Measurements from ENCODE around the gene BRSK2.
"Not testable (repeated sequence)": the region's sequence is repeated elsewhere in the genome, so short reads cannot be mapped to it uniquely, and the experiment has no call there.

The BRSK2 gene

GRCh38 chr11:1408346-1408745 lies 18.6 kb downstream of the BRSK2 start:
- no peak for DNase-seq (ENCODE audit: low read depth)
- H3K4me3 ChIP-seq (ENCODE audit: low read depth, low read length): no peak overlapping the region
- TF ChIP-seq CTCF (IDR thresholded peaks at IDR 0.05; ENCODE audit: low read depth, low read length, missing control alignments): no peak

DNA sequence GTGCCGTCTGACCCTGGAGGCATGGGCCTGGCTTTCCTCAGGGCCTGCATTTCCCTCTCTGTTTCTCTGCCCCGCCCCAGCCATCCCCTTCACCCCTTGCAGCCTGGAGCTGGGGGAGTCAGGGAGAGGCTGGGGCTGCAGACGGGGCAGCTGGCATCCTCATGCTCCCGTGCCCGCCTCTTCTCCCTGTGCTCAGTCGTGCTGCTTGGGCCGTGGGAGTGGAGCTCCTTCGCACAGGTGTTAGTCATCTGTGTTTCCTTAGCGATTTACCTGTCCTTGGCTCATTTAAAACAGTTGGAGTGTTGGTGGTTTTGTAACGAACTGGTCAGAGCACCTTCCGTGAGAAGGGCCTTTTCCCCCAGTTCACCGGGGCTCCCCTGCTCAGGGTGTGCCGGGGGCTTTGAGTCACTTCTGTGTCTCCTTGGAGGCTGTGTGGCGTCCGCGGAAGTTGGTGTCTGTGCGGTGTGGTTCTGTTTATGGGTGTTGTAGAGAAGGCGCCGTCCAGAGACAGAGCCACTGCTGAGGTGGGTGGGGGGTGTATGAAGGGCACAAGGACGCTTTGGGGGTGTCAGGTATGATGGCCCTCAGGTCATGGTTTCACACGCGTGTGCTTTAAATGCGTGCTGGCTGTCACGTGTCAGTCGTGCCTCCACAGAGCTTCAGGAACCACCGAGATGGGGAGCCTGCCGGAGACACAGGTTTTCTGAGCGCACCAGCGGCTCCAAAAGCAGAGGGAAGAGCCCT lies 19.5 kb downstream of the BRSK2 start:
- no peak for TF ChIP-seq CTCF (IDR thresholded peaks at IDR 0.05; ENCODE audit: low read depth, low read length, missing control alignments)
- no peak for DNase-seq (ENCODE audit: low read depth)

GRCh38 chr11:1409852-1410125 lies 20.1 kb downstream of the BRSK2 start:
- DNase-seq (ENCODE audit: low read depth): not testable (repeated sequence)

More for the DNA sequence above, 19.5 kb downstream of the BRSK2 start:
- no peak overlapping the region for H3K4me3 ChIP-seq (ENCODE audit: low read depth, low read length)

GRCh38 chr11:1410366-1411291 lies 20.9 kb downstream of the BRSK2 start:
- no peak for TF ChIP-seq CTCF (IDR thresholded peaks at IDR 0.05; ENCODE audit: low read depth, low read length, missing control alignments)
- DNase-seq (ENCODE audit: low read depth): no peak
- H3K4me3 ChIP-seq (ENCODE audit: low read depth, low read length): no peak overlapping the region

More at GRCh38 chr11:1409852-1410125, 20.1 kb downstream of the BRSK2 start:
- H3K4me3 ChIP-seq (ENCODE audit: low read depth, low read length): not testable (repeated sequence)

DNA sequence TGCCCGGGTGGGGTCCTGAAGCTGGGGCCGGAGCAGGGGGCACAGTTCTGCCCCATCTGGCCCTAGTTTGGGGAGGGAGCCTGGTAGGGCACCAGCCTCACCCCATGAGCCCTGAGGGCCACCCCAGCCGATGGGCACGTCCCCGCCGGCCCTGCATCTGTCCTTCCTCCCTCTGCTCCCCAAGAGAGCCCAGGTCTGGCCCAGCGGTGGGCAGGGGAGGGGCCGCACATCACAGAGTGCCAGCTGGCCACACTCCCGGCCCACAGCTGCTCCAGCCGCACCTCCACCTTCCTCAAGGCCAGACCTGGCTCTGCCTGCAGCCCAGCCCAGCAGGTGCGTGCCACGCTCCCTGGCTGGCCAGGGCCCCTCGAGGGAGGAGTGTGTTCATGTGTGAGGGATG lies 21.6 kb downstream of the BRSK2 start:
- H3K4me3 ChIP-seq (ENCODE audit: low read depth, low read length): no peak overlapping the region
- no peak for DNase-seq (ENCODE audit: low read depth)
- no peak for TF ChIP-seq CTCF (IDR thresholded peaks at IDR 0.05; ENCODE audit: low read depth, low read length, missing control alignments)

GRCh38 chr11:1411739-1412138 lies 22.0 kb downstream of the BRSK2 start:
- H3K4me3 ChIP-seq (ENCODE audit: low read depth, low read length); DNase-seq (ENCODE audit: low read depth): not testable (repeated sequence)

DNA sequence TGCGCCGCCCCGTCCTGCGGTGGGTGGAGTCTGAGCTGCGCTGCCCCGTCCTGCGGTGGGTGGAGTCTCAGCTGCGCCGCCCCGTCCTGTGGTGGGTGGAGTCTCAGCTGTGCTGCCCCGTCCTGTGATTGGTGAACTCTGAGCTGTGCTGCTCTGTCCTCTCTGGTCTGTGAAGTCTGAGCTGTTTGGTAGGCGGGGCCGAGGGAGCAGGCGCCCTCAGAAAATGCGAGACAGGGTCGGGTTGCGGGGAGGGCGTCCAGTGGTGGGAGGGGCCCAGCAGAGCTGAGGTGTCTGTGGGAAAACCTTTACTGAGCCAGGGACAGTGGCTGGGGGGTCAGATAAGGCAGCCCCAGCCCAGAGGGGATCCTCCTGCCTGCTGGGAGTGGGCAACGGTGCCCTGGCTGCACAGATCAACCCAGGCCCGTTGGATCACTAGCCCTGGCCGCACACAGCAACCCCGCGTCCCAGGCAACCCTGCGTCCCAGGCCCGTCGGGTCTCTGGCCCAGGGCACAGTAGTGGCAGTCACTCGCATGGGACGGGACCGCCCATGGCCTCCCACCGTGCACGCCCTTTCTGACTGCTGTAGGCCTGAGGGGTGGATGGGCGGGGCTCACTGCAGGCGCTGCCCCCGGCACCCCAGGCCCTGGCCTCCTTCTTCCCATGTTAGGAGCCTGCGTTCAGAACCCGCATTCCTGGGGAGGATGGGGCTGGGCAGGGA lies 22.8 kb downstream of the BRSK2 start:
- no peak for DNase-seq (ENCODE audit: low read depth)
- no peak overlapping the region for H3K4me3 ChIP-seq (ENCODE audit: low read depth, low read length)
- no peak for TF ChIP-seq CTCF (IDR thresholded peaks at IDR 0.05; ENCODE audit: low read depth, low read length, missing control alignments)

Data from GM12864 (cell line).